ENCODE data around the gene WNT4.

WNT4 gene

DNA sequence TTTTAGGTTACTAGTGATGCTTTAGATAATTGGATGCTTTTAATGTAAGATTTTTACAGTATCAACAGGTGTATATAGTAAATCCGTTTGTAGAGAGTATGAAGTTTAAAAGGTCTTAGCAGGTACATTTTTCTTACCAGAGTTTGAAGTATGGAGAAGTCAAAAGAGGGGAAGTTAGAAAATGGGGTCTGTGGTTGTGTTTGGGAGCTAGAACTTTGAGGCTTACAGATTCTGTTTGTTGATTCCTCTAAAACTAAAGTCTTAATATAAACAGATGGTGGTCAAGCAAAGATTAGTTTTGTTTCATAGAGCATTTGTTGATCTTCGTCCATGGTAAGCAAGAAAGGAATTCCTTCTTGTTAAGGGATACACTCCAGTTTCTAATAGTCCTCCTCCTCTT is 54.6 kb downstream of the WNT4 start:
- no peak overlapping the region for H3K4me3 ChIP-seq (ENCODE audit: low read length)
- TF ChIP-seq, protein P1, sequence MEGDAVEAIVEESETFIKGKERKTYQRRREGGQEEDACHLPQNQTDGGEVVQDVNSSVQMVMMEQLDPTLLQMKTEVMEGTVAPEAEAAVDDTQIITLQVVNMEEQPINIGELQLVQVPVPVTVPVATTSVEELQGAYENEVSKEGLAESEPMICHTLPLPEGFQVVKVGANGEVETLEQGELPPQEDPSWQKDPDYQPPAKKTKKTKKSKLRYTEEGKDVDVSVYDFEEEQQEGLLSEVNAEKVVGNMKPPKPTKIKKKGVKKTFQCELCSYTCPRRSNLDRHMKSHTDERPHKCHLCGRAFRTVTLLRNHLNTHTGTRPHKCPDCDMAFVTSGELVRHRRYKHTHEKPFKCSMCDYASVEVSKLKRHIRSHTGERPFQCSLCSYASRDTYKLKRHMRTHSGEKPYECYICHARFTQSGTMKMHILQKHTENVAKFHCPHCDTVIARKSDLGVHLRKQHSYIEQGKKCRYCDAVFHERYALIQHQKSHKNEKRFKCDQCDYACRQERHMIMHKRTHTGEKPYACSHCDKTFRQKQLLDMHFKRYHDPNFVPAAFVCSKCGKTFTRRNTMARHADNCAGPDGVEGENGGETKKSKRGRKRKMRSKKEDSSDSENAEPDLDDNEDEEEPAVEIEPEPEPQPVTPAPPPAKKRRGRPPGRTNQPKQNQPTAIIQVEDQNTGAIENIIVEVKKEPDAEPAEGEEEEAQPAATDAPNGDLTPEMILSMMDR (conservative IDR thresholded peaks at IDR 0.05; ENCODE audit: low read length) = no peak
- no peak for DNase-seq (ENCODE audit: low read depth)

DNA sequence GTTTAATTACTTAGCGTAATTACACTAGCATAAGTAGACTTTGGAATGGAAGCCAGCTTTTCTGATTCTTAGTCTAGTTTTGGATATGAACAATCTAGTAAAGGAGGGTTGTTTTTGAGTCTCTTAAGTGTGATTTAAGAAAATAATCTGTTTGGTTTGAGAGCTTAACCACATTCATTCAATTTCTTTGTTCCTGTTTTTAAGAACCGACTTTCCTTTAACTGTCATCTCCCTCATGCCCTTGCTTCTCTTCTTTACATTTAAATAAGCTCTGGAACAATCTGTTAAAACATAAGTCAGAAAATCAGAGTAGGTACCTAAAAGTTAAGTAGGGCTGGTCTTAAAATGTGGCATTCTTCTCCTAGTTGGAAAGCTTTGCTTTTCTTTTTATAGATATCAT is 62.7 kb downstream of the WNT4 start:
- no peak for DNase-seq (ENCODE audit: low read depth)
- H3K4me3 ChIP-seq (ENCODE audit: low read length) = no peak overlapping the region
- TF ChIP-seq, protein P1 (conservative IDR thresholded peaks at IDR 0.05; ENCODE audit: low read length) = no peak

DNA sequence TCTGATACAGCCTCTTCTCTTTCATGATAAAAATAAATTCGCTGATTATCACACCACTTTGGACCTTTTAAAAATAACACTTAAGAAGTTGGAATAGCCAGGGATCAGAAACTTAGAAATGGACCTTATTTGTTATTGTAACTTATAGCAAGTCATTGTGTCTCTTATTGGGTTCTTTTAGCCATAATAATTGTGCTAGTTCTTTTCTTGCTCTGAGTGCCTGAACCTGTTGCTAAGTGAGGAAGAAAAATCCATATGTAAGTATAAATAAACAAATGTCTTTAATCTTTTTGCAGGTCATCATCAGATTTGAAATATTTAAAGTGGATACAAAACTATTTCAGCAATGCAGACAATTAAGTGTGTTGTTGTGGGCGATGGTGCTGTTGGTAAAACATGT is 64.8 kb downstream of the WNT4 start:
- H3K4me3 ChIP-seq (ENCODE audit: low read length) = no peak overlapping the region
- no peak for DNase-seq (ENCODE audit: low read depth)
- TF ChIP-seq, protein P1 (conservative IDR thresholded peaks at IDR 0.05; ENCODE audit: low read length) = no peak

DNA sequence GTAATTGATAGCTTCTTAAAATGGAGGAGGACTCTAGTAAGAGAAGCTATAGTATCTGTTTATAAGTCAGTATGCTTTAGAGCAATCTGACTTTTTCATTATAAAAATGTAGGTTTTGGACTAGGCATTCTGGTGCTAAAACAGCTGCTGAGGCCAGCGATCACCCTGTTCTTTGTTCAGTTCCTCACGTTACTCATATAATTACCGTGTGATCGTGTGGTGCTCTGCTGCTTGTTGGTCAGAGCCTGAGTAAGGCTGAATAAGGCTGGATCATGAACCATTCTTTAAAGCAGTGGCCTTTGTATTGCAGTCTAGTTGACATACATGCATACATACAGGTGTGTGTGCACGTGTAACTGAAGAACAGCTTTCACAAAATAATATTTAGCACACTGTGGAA is 65.2 kb downstream of the WNT4 start:
- DNase-seq (ENCODE audit: low read depth) = peak; percentile 30
- TF ChIP-seq, protein P1 (conservative IDR thresholded peaks at IDR 0.05; ENCODE audit: low read length) = no peak
- no peak overlapping the region for H3K4me3 ChIP-seq (ENCODE audit: low read length)

DNA sequence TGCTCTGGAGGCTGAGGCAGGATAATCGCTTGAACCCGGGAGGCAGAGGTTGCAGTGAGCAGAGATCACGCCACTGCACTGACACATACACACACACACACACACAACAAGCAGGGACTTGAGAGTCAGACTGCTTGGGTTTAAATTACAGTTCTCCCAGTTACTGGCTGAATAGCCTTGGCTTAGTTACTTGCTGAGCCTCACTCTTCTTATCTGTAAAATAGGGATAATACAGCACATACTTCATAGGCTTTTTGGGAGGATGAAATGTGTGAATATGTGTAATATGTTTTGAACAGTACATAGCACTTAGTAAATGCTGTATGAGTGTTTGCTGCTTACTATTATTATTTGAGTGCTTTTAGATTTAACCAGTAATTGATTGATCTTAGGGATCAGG is 66.6 kb downstream of the WNT4 start:
- no peak for DNase-seq (ENCODE audit: low read depth)
- H3K4me3 ChIP-seq (ENCODE audit: low read length) = no peak overlapping the region
- TF ChIP-seq, protein P1 (conservative IDR thresholded peaks at IDR 0.05; ENCODE audit: low read length) = no peak

DNA sequence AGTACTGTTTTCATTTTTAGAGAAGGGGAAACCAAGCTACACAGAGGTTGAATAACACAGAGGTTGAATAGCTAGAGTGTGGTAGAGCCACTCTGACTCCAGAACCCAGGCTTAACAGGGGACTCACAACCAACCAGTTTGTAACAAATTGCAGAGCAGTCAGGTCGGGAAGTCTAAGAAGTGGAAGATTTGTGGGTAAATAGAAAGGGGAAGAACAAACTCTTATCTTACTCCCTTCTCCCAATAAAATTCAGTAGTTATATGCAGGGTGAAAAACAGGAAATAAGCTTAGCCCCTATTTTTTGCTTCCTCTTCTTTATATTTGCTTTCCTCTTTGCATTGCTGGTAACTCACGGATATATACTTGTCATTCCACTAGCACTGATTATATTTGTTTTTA is 67.2 kb downstream of the WNT4 start:
- no peak for DNase-seq (ENCODE audit: low read depth)
- TF ChIP-seq, protein P1 (conservative IDR thresholded peaks at IDR 0.05; ENCODE audit: low read length) = no peak
- H3K4me3 ChIP-seq (ENCODE audit: low read length) = no peak overlapping the region

DNA sequence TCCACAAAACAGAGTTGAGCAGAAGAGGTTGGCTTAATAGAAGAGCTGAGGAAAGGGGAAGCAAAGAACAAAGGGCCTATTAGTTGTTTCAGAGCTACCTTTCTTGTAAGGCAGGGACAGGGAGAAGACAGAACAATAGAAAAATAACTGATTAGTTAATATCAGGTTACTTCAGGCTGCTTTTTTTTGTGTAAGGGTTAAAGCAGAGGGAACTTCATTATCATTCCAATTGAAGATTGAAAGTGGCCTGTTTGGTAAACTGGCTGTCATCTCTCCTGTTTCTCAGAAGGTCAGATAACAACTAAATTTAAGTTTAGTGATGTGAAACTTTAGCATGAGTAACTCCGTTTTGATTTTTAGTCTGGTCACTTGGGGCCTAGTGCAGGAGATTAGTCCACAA is 68.1 kb downstream of the WNT4 start:
- no peak for DNase-seq (ENCODE audit: low read depth)
- TF ChIP-seq, protein P1 (conservative IDR thresholded peaks at IDR 0.05; ENCODE audit: low read length) = no peak
- no peak overlapping the region for H3K4me3 ChIP-seq (ENCODE audit: low read length)
